HEK293 (cell line): ENCODE data around the gene PTPN12.
A peak's percentile ranks its signal among the peaks of the same experiment; 100 is the strongest.

ENCODE experiments used
- GLI4 ChIP-seq: fragments of 450-650 bp; formaldehyde crosslinking; IDR thresholded peaks from 2 replicates; pipeline ENCODE4 v1.5.1; 2016; ENCODE audit warnings: missing biosample characterization, missing genetic modification characterization
- HOXD13 ChIP-seq: sonication (generic); formaldehyde crosslinking; IDR thresholded peaks from 2 replicates; pipeline ENCODE4 v1.8.0; 2022; ENCODE audit warnings: missing genetic modification reagents, borderline replicate concordance
- KLF10 ChIP-seq: fragments of 450-650 bp; IDR thresholded peaks from 2 replicates; pipeline ENCODE4 v1.5.1; 2018; ENCODE audit warnings: missing biosample characterization, mild to moderate bottlenecking, missing genetic modification characterization
- OVOL3 ChIP-seq: fragments of 450-650 bp; formaldehyde crosslinking; IDR thresholded peaks from 2 replicates; pipeline ENCODE4 v1.5.1; 2016; ENCODE audit warnings: missing biosample characterization, missing genetic modification characterization
- PATZ1 ChIP-seq: fragments of 450-650 bp; formaldehyde crosslinking; IDR thresholded peaks from 2 replicates; pipeline ENCODE4 v1.5.1; 2016; ENCODE audit warnings: missing biosample characterization, missing genetic modification characterization
- REST ChIP-seq: fragments of 450-650 bp; formaldehyde crosslinking; IDR thresholded peaks from 2 replicates; pipeline ENCODE4 v1.5.1; 2016; ENCODE audit warnings: missing biosample characterization, missing genetic modification characterization
- YY2 ChIP-seq: fragments of 450-650 bp; formaldehyde crosslinking; IDR thresholded peaks from 2 replicates; pipeline ENCODE4 v1.5.1; 2016; ENCODE audit warnings: missing biosample characterization, missing genetic modification characterization
- ZBTB20 ChIP-seq: fragments of 450-650 bp; formaldehyde crosslinking; IDR thresholded peaks from 2 replicates; pipeline ENCODE4 v1.5.1; 2016; ENCODE audit warnings: missing biosample characterization, missing genetic modification characterization
- ZBTB44 ChIP-seq: fragments of 450-650 bp; IDR thresholded peaks from 2 replicates; pipeline ENCODE4 v1.5.1; 2018; ENCODE audit warnings: missing biosample characterization, mild to moderate bottlenecking, missing genetic modification characterization
- ZBTB7A ChIP-seq: fragments of 450-650 bp; formaldehyde crosslinking; IDR thresholded peaks from 2 replicates; pipeline ENCODE4 v1.5.1; 2016; ENCODE audit warnings: low read depth, missing biosample characterization, missing genetic modification characterization
- ZFP3 ChIP-seq: fragments of 450-650 bp; formaldehyde crosslinking; IDR thresholded peaks from 2 replicates; pipeline ENCODE4 v1.5.1; 2016; ENCODE audit warnings: low read depth, missing biosample characterization, missing genetic modification characterization
- ZNF133 ChIP-seq: fragments of 450-650 bp; formaldehyde crosslinking; IDR thresholded peaks from 2 replicates; pipeline ENCODE4 v1.5.1; 2016; ENCODE audit warnings: missing biosample characterization, missing genetic modification characterization
- ZNF138 ChIP-seq: fragments of 450-650 bp; formaldehyde crosslinking; IDR thresholded peaks from 2 replicates; pipeline ENCODE4 v1.5.1; 2016; ENCODE audit warnings: missing biosample characterization, missing genetic modification characterization, borderline replicate concordance
- ZNF214 ChIP-seq: fragments of 450-650 bp; formaldehyde crosslinking; IDR thresholded peaks from 2 replicates; pipeline ENCODE4 v1.5.1; 2017; ENCODE audit warnings: missing biosample characterization, mild to moderate bottlenecking, missing genetic modification characterization, borderline replicate concordance
- ZNF248 ChIP-seq: fragments of 450-650 bp; formaldehyde crosslinking; IDR thresholded peaks from 2 replicates; pipeline ENCODE4 v1.5.1; 2017; ENCODE audit warnings: missing biosample characterization, missing genetic modification characterization
- ZNF26 ChIP-seq: fragments of 450-650 bp; formaldehyde crosslinking; IDR thresholded peaks from 2 replicates; pipeline ENCODE4 v1.5.1; 2016; ENCODE audit warnings: missing biosample characterization, missing genetic modification characterization
- ZNF335 ChIP-seq: fragments of 450-650 bp; formaldehyde crosslinking; conservative IDR thresholded peaks from 2 replicates; pipeline ENCODE4 v1.5.1; 2016; ENCODE audit warnings: missing biosample characterization, missing genetic modification characterization
- ZNF37A ChIP-seq: fragments of 450-650 bp; IDR thresholded peaks from 2 replicates; pipeline ENCODE4 v1.5.1; 2018; ENCODE audit warnings: missing biosample characterization, missing genetic modification characterization
- ZNF391 ChIP-seq: fragments of 450-650 bp; formaldehyde crosslinking; IDR thresholded peaks from 2 replicates; pipeline ENCODE4 v1.5.1; 2016; ENCODE audit warnings: low read depth, missing biosample characterization, missing genetic modification characterization, borderline replicate concordance
- ZNF404 ChIP-seq: fragments of 450-650 bp; formaldehyde crosslinking; IDR thresholded peaks from 2 replicates; pipeline ENCODE4 v1.5.1; 2017; ENCODE audit warnings: missing biosample characterization, missing genetic modification characterization
- ZNF433 ChIP-seq: fragments of 450-650 bp; formaldehyde crosslinking; IDR thresholded peaks from 2 replicates; pipeline ENCODE4 v1.5.1; 2016; ENCODE audit warnings: missing biosample characterization, missing genetic modification characterization, low read depth
- ZNF529 ChIP-seq: fragments of 450-650 bp; formaldehyde crosslinking; IDR thresholded peaks from 2 replicates; pipeline ENCODE4 v1.5.1; 2017; ENCODE audit warnings: missing genetic modification characterization, missing biosample characterization; ENCODE audit not compliant: insufficient replicate concordance
- ZNF561 ChIP-seq: fragments of 450-650 bp; IDR thresholded peaks from 2 replicates; pipeline ENCODE4 v1.5.1; 2018; ENCODE audit warnings: missing biosample characterization, missing genetic modification characterization, borderline replicate concordance
- ZNF580 ChIP-seq: fragments of 450-650 bp; formaldehyde crosslinking; IDR thresholded peaks from 2 replicates; pipeline ENCODE4 v1.5.1; 2016; ENCODE audit warnings: missing biosample characterization, missing genetic modification characterization
- ZNF624 ChIP-seq: fragments of 450-650 bp; formaldehyde crosslinking; IDR thresholded peaks from 2 replicates; pipeline ENCODE4 v1.5.1; 2017; ENCODE audit warnings: missing biosample characterization, missing genetic modification characterization
- ZNF692 ChIP-seq: fragments of 450-650 bp; formaldehyde crosslinking; IDR thresholded peaks from 2 replicates; pipeline ENCODE4 v1.5.1; 2016; ENCODE audit warnings: missing biosample characterization, missing genetic modification characterization
- ZNF791 ChIP-seq: fragments of 450-650 bp; formaldehyde crosslinking; IDR thresholded peaks from 2 replicates; pipeline ENCODE4 v1.5.1; 2016; ENCODE audit warnings: missing biosample characterization, missing genetic modification characterization
- ZSCAN4 ChIP-seq: fragments of 450-650 bp; formaldehyde crosslinking; IDR thresholded peaks from 2 replicates; pipeline ENCODE4 v1.5.1; 2017; ENCODE audit warnings: missing biosample characterization, missing genetic modification characterization

The PTPN12 gene

GRCh38 chr7:77538281-77539212 is 1.5 kb downstream of the PTPN12 start (continued):
- TF ChIP-seq KLF10 (no peak), ZNF214 (no peak), ZSCAN4 (tag by site-specific recombination) (no peak), ZNF404 (no peak), ZNF580 (tag by site-specific recombination) (no peak), ZNF692 (tag by site-specific recombination) (no peak), PATZ1 (tag by site-specific recombination) (peak; percentile 58), ZNF335 (tag by site-specific recombination) (peak; percentile 42), ZNF433 (no peak), OVOL3 (tag by site-specific recombination) (no peak), ZBTB7A (tag by site-specific recombination) (no peak), ZNF624 (tag by site-specific recombination) (no peak), ZNF26 (tag by site-specific recombination) (no peak), ZBTB20 (tag by site-specific recombination) (no peak), ZNF791 (tag by site-specific recombination) (no peak), ZNF138 (tag by site-specific recombination) (no peak), ZNF37A (tag by site-specific recombination) (no peak), HOXD13 (CRISPR knock-in tag) (no peak), ZNF529 (tag by site-specific recombination) (no peak), ZBTB44 (tag by site-specific recombination) (no peak), ZFP3 (tag by site-specific recombination) (no peak), ZNF248 (no peak), YY2 (tag by site-specific recombination) (no peak), ZNF561 (tag by site-specific recombination) (no peak), ZNF133 (tag by site-specific recombination) (no peak), ZNF391 (tag by site-specific recombination) (no peak), REST (tag by site-specific recombination) (no peak), GLI4 (tag by site-specific recombination) (no peak)
